ENCODE results near the gene CACNB2. TPM values are rescaled to one million over a fixed set of nuclear protein-coding genes. Genes with fewer than 3 reads are reported as not detected.

CACNB2 gene
- total and polyA plus RNA-seq, 4 donors, result 0.38 to 3.1 (median 0.83) TPM

DNA sequence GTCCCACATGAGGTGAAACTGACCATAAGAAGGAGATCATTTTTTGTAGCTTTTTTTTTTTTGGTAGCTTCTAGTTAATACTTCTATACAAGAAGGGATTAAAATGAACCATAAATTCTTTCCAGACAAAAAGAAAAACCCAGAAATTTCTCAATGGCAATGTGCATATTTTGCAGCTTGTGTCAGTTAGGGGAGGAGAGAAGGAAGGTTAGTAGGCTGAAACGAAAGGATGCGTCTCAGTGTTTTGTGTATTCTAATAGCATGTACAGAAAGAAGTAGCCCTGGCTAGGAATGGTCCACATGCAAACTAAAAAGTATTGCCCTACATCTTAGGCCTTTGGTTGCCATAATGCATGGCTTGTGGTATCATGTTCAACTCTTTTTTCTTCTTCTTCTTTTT lies 90.6 kb downstream of the CACNB2 start:
- H3K4me1 ChIP-seq (ENCODE audit: control insufficient read depth in 4 of 4, insufficient read depth in 4 of 4, low read length in 3 of 4), result peaks cover 0 to 6% (median 0%) of the 10 kb centered on the region in 4 donors
- no peak overlapping the region for H3K27ac ChIP-seq (ENCODE audit: low read depth in 1 of 2, low read length in 2 of 2)
- no peaks in the 10 kb centered on the region for H3K36me3 ChIP-seq (ENCODE audit: control insufficient read depth in 4 of 4, insufficient read depth in 3 of 4, low read depth in 1 of 4, low read length in 3 of 4)
- TF ChIP-seq FOXA2 (IDR thresholded peaks at IDR 0.05) (no peak), HNF4A (conservative IDR thresholded peaks at IDR 0.05) (no peak), YY1 (IDR thresholded peaks at IDR 0.05) (no peak), GABPA (IDR thresholded peaks at IDR 0.05 in 1 of 2, conservative IDR thresholded peaks at IDR 0.05 in 1 of 2) (no peak)
- no peaks in the 10 kb centered on the region for H3K27me3 ChIP-seq (ENCODE audit: control insufficient read depth in 4 of 4, insufficient read depth in 4 of 4, low read length in 3 of 4)
- H3K4me3 ChIP-seq (ENCODE audit: low read depth in 1 of 3, low read length in 3 of 3), result no peak overlapping the region
- WGBS, result 92% methylated on average over 2 of the region's 2 CpGs
- no peaks in the 10 kb centered on the region for H3K9me3 ChIP-seq (ENCODE audit: control insufficient read depth in 4 of 4, low read length in 3 of 4)
- no peak for DNase-seq (ENCODE audit: low spot score)
- H3K9ac ChIP-seq (ENCODE audit: low read depth in 1 of 2, low read length in 2 of 2), result no peak overlapping the region

DNA sequence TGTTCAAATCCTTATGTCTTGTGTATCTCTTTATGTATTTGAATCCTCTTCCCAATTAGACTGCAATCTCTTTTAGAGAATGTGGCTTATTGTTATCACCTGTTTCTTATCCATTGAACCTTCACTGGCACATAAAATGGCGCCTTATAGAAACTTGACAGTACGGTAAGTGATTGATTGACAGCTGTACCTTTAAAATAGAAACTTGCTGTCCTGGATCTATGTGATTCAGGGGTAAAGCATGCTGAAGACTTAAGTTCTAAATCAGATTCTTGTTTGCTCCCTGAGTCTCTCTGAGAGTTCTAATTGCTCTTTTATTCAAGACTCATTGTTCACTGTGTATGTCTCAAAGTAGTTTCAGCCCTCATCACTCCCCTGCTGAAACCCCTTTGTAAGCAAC lies 91.3 kb downstream of the CACNB2 start:
- no peak overlapping the region for H3K27ac ChIP-seq (ENCODE audit: low read depth in 1 of 2, low read length in 2 of 2)
- peaks cover 0 to 6% (median 0%) of the 10 kb centered on the region in 4 donors for H3K4me1 ChIP-seq (ENCODE audit: control insufficient read depth in 4 of 4, insufficient read depth in 4 of 4, low read length in 3 of 4)
- TF ChIP-seq HNF4A (conservative IDR thresholded peaks at IDR 0.05) (no peak), TAF1 (conservative IDR thresholded peaks at IDR 0.05) (no peak), HNF4G (IDR thresholded peaks at IDR 0.05) (no peak), GABPA (IDR thresholded peaks at IDR 0.05 in 1 of 2, conservative IDR thresholded peaks at IDR 0.05 in 1 of 2) (no peak), RXRA (IDR thresholded peaks at IDR 0.05) (no peak), FOXA2 (IDR thresholded peaks at IDR 0.05) (no peak), RAD21 (IDR thresholded peaks at IDR 0.05) (no peak), FOXA1 (IDR thresholded peaks at IDR 0.05) (no peak), YY1 (IDR thresholded peaks at IDR 0.05) (no peak), EGR1 (IDR thresholded peaks at IDR 0.05; ENCODE audit: low read depth in 2 of 2) (no peak), SP1 (IDR thresholded peaks at IDR 0.05) (no peak)
- TF ChIP-seq, protein P1, sequence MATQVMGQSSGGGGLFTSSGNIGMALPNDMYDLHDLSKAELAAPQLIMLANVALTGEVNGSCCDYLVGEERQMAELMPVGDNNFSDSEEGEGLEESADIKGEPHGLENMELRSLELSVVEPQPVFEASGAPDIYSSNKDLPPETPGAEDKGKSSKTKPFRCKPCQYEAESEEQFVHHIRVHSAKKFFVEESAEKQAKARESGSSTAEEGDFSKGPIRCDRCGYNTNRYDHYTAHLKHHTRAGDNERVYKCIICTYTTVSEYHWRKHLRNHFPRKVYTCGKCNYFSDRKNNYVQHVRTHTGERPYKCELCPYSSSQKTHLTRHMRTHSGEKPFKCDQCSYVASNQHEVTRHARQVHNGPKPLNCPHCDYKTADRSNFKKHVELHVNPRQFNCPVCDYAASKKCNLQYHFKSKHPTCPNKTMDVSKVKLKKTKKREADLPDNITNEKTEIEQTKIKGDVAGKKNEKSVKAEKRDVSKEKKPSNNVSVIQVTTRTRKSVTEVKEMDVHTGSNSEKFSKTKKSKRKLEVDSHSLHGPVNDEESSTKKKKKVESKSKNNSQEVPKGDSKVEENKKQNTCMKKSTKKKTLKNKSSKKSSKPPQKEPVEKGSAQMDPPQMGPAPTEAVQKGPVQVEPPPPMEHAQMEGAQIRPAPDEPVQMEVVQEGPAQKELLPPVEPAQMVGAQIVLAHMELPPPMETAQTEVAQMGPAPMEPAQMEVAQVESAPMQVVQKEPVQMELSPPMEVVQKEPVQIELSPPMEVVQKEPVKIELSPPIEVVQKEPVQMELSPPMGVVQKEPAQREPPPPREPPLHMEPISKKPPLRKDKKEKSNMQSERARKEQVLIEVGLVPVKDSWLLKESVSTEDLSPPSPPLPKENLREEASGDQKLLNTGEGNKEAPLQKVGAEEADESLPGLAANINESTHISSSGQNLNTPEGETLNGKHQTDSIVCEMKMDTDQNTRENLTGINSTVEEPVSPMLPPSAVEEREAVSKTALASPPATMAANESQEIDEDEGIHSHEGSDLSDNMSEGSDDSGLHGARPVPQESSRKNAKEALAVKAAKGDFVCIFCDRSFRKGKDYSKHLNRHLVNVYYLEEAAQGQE (IDR thresholded peaks at IDR 0.05), result no peak
- TF ChIP-seq, protein P2, sequence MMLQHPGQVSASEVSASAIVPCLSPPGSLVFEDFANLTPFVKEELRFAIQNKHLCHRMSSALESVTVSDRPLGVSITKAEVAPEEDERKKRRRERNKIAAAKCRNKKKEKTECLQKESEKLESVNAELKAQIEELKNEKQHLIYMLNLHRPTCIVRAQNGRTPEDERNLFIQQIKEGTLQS (IDR thresholded peaks at IDR 0.05), result no peak
- TF ChIP-seq, protein P3, sequence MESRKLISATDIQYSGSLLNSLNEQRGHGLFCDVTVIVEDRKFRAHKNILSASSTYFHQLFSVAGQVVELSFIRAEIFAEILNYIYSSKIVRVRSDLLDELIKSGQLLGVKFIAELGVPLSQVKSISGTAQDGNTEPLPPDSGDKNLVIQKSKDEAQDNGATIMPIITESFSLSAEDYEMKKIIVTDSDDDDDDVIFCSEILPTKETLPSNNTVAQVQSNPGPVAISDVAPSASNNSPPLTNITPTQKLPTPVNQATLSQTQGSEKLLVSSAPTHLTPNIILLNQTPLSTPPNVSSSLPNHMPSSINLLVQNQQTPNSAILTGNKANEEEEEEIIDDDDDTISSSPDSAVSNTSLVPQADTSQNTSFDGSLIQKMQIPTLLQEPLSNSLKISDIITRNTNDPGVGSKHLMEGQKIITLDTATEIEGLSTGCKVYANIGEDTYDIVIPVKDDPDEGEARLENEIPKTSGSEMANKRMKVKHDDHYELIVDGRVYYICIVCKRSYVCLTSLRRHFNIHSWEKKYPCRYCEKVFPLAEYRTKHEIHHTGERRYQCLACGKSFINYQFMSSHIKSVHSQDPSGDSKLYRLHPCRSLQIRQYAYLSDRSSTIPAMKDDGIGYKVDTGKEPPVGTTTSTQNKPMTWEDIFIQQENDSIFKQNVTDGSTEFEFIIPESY (IDR thresholded peaks at IDR 0.05), result no peak
- TF ChIP-seq, protein P4, sequence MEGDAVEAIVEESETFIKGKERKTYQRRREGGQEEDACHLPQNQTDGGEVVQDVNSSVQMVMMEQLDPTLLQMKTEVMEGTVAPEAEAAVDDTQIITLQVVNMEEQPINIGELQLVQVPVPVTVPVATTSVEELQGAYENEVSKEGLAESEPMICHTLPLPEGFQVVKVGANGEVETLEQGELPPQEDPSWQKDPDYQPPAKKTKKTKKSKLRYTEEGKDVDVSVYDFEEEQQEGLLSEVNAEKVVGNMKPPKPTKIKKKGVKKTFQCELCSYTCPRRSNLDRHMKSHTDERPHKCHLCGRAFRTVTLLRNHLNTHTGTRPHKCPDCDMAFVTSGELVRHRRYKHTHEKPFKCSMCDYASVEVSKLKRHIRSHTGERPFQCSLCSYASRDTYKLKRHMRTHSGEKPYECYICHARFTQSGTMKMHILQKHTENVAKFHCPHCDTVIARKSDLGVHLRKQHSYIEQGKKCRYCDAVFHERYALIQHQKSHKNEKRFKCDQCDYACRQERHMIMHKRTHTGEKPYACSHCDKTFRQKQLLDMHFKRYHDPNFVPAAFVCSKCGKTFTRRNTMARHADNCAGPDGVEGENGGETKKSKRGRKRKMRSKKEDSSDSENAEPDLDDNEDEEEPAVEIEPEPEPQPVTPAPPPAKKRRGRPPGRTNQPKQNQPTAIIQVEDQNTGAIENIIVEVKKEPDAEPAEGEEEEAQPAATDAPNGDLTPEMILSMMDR (IDR thresholded peaks at IDR 0.05; ENCODE audit: low read depth, low read length, missing input control), result no peak
- WGBS, result 95% methylated on average over 2 of the region's 2 CpGs
- no peaks in the 10 kb centered on the region for H3K9me3 ChIP-seq (ENCODE audit: control insufficient read depth in 4 of 4, low read length in 3 of 4)
- no peak overlapping the region for H3K9ac ChIP-seq (ENCODE audit: low read depth in 1 of 2, low read length in 2 of 2)
- DNase-seq (ENCODE audit: low spot score), result no peak
- H3K36me3 ChIP-seq (ENCODE audit: control insufficient read depth in 4 of 4, insufficient read depth in 3 of 4, low read depth in 1 of 4, low read length in 3 of 4), result no peaks in the 10 kb centered on the region
- no peaks in the 10 kb centered on the region for H3K27me3 ChIP-seq (ENCODE audit: control insufficient read depth in 4 of 4, insufficient read depth in 4 of 4, low read length in 3 of 4)
- H3K4me3 ChIP-seq (ENCODE audit: low read depth in 1 of 3, low read length in 3 of 3), result no peak overlapping the region

Measured in liver (tissue), 9 donors.